ENCODE data around the gene FGF4.

Gene FGF4

GRCh38 chr11:69808667-69809086, 33.5 kb upstream of the FGF4 start:
- peak; percentile 23 for DNase-seq (ENCODE audit: low read depth, low spot score)
- TF ChIP-seq CTCF (IDR thresholded peaks at IDR 0.05; ENCODE audit: low read depth, low read length) = no peak
- in situ Hi-C loops (cut with HindIII; ENCODE audit: low sequenced_read_pairs) = no loop called here
- H3K4me3 ChIP-seq (ENCODE audit: low read depth, low read length) = no peak overlapping the region

- no peak for DNase-seq (ENCODE audit: low read depth, low spot score)
- TF ChIP-seq CTCF (IDR thresholded peaks at IDR 0.05; ENCODE audit: low read depth, low read length) = no peak
- in situ Hi-C loops (cut with HindIII; ENCODE audit: low sequenced_read_pairs) = no loop called here
- no peak overlapping the region for H3K4me3 ChIP-seq (ENCODE audit: low read depth, low read length)
Observed at GRCh38 chr11:69807106-69807815, 32.1 kb upstream of the FGF4 start.

- no peak overlapping the region for H3K4me3 ChIP-seq (ENCODE audit: low read depth, low read length)
- in situ Hi-C loops (cut with HindIII; ENCODE audit: low sequenced_read_pairs) = no loop called here
- no peak for TF ChIP-seq CTCF (IDR thresholded peaks at IDR 0.05; ENCODE audit: low read depth, low read length)
- no peak for DNase-seq (ENCODE audit: low read depth, low spot score)
Observed at GRCh38 chr11:69804769-69805508, 29.8 kb upstream of the FGF4 start.

GRCh38 chr11:69803604-69804218, 28.6 kb upstream of the FGF4 start:
- no peak overlapping the region for H3K4me3 ChIP-seq (ENCODE audit: low read depth, low read length)
- DNase-seq (ENCODE audit: low read depth, low spot score) = no peak
- TF ChIP-seq CTCF (IDR thresholded peaks at IDR 0.05; ENCODE audit: low read depth, low read length) = no peak
- in situ Hi-C loops (cut with HindIII; ENCODE audit: low sequenced_read_pairs) = no loop called here

GRCh38 chr11:69803022-69803421, 27.9 kb upstream of the FGF4 start:
- DNase-seq (ENCODE audit: low read depth, low spot score) = no peak
- no peak overlapping the region for H3K4me3 ChIP-seq (ENCODE audit: low read depth, low read length)
- TF ChIP-seq CTCF (IDR thresholded peaks at IDR 0.05; ENCODE audit: low read depth, low read length) = no peak
- in situ Hi-C loops (cut with HindIII; ENCODE audit: low sequenced_read_pairs) = no loop called here

GRCh38 chr11:69802590-69802989, 27.4 kb upstream of the FGF4 start:
- TF ChIP-seq CTCF (IDR thresholded peaks at IDR 0.05; ENCODE audit: low read depth, low read length) = no peak
- H3K4me3 ChIP-seq (ENCODE audit: low read depth, low read length) = no peak overlapping the region
- no peak for DNase-seq (ENCODE audit: low read depth, low spot score)
- in situ Hi-C loops (cut with HindIII; ENCODE audit: low sequenced_read_pairs) = no loop called here
